T-helper 1 cell treated with Interleukin-12 subunit alpha and Interleukin-12 subunit beta and Interleukin-4 antibody, amounts not matched to agents 30 ng/mL and 1 ng/mL, for 36 hours (primary cell): ENCODE data around the gene CHRNA4. TPM values are rescaled to one million over a fixed set of nuclear protein-coding genes. Genes with fewer than 3 reads are reported as not detected.

Source experiments
- intact Hi-C: fragments of 100-400 bp; cut with micrococcal nuclease; formaldehyde crosslinking; loops from one replicate; pipeline ENCODE4 v1.15.1; 2024
- total RNA-seq: library from RNA; stranded (reverse); gene quantifications from 2 replicates; pipeline ENCODE4 v1.2.3, GENCODE V29; 2022

Gene CHRNA4
- total RNA-seq, 1 donor from 2014 or later = not detected

- intact Hi-C loops = no loop called here
Measured at GRCh38 chr20:63378626-63379025, 17.5 kb upstream of the CHRNA4 start.

GRCh38 chr20:63377951-63378381 is 16.8 kb upstream of the CHRNA4 start:
- intact Hi-C loops = no loop called here

- intact Hi-C loops = no loop called here
Measured at GRCh38 chr20:63377256-63377941, 16.2 kb upstream of the CHRNA4 start.

- intact Hi-C loops = no loop called here
Measured at GRCh38 chr20:63376283-63377250, 15.4 kb upstream of the CHRNA4 start.

GRCh38 chr20:63375438-63375837 is 14.3 kb upstream of the CHRNA4 start:
- intact Hi-C loops = no loop called here

GRCh38 chr20:63374504-63374903 is 13.4 kb upstream of the CHRNA4 start:
- intact Hi-C loops = no loop called here

GRCh38 chr20:63373996-63374395 is 12.8 kb upstream of the CHRNA4 start:
- intact Hi-C loops = no loop called here

GRCh38 chr20:63372971-63373885 is 12.1 kb upstream of the CHRNA4 start:
- intact Hi-C loops = no loop called here

- intact Hi-C loops = no loop called here
Measured at GRCh38 chr20:63371291-63371865, 10.2 kb upstream of the CHRNA4 start.

GRCh38 chr20:63370618-63371187 is 9.6 kb upstream of the CHRNA4 start:
- intact Hi-C loops = no loop called here

GRCh38 chr20:63369724-63370617 is 8.8 kb upstream of the CHRNA4 start:
- intact Hi-C loops = no loop called here

GRCh38 chr20:63369024-63369530 is 7.9 kb upstream of the CHRNA4 start:
- intact Hi-C loops = no loop called here

GRCh38 chr20:63368151-63368550 is 7.0 kb upstream of the CHRNA4 start:
- intact Hi-C loops = no loop called here

- intact Hi-C loops = no loop called here
Measured at GRCh38 chr20:63367446-63368055, 6.4 kb upstream of the CHRNA4 start.

GRCh38 chr20:63366390-63367365 is 5.5 kb upstream of the CHRNA4 start:
- intact Hi-C loops = no loop called here

GRCh38 chr20:63365601-63366389 is 4.6 kb upstream of the CHRNA4 start:
- intact Hi-C loops = no loop called here
